Left lung (tissue), 10 donors: ENCODE results near the gene COX6B1. TPM values are rescaled to one million over a fixed set of nuclear protein-coding genes. Genes with fewer than 3 reads are reported as not detected.

ENCODE experiments used
- ATAC-seq: fragments of 200-7000 bp; cut with Tn5 transposase; one replicate; pipeline ENCODE4 v1.9.1; 2020; ENCODE audit warnings: moderate library complexity
- DNase-seq, 4 donors: peaks; one replicate each; pipeline ENCODE4 v3.0.0-alpha.2; 2013 to 2020
- H3K27ac ChIP-seq, 2 donors: fragments of 200-600 bp; sonication (generic) in 1 of 2; one replicate each; pipeline versions ENCODE4 v1.5.0 to v1.8.0; 2020 to 2021
- H3K27me3 ChIP-seq, 2 donors: fragments of 200-600 bp; sonication (generic) in 1 of 2; one replicate each; pipeline versions ENCODE4 v1.5.0 to v1.8.0; 2020 to 2021
- H3K36me3 ChIP-seq, 2 donors: fragments of 200-600 bp; sonication (generic) in 1 of 2; one replicate each; pipeline versions ENCODE4 v1.5.0 to v1.8.0; 2020 to 2021
- H3K4me1 ChIP-seq, 2 donors: fragments of 200-600 bp; one replicate each; pipeline ENCODE4 v1.8.0; 2021
- H3K4me3 ChIP-seq, 2 donors: fragments of 200-600 bp; sonication (generic) in 1 of 2; one replicate each; pipeline versions ENCODE4 v1.5.0 to v1.8.0; 2020 to 2021; ENCODE audit warnings: mild to moderate bottlenecking in 1 of 2
- H3K9me3 ChIP-seq, 2 donors: fragments of 200-600 bp; sonication (generic) in 1 of 2; one replicate each; pipeline versions ENCODE4 v1.5.0 to v1.8.0; 2020 to 2021
- CTCF ChIP-seq, 2 donors: fragments of 200-600 bp; sonication (generic) in 1 of 2; IDR thresholded peaks; one replicate each; pipeline versions ENCODE4 v1.5.0 to v1.8.0; 2021; ENCODE audit warnings: antibody characterized with exemption in 2 of 2
- intact Hi-C, 2 donors: fragments of 100-400 bp; cut with DNase I; formaldehyde crosslinking; loops; one replicate each; pipeline versions ENCODE4 v1.11.2 to v1.14.2; 2022
- polyA plus RNA-seq, 6 donors: library from polyadenylated mRNA; unstranded; fragments of 120-200 nt; gene quantifications; one replicate each; pipeline ENCODE4 v1.2.1, GENCODE V29; 2013; ENCODE audit not compliant: insufficient read length in 6 of 6
- total RNA-seq, 2 donors: library from RNA; stranded (reverse); fragmentation: NEBNext Ultra II Directional; extraction: Animal tissue kit (Norgen Biotek cat#: 25700); gene quantifications; one replicate each; pipeline ENCODE4 v1.2.1, GENCODE V29; 2021
- donor health status: DM: no; HTN: yes; CAD: no.
- donor health status: DM: no; HTN: no; CAD: no.

The COX6B1 gene
- total and polyA plus RNA-seq, 8 donors: 199 to 295 (median 235) TPM

GRCh38 chr19:35633727-35634440 is 14.2 kb upstream of the COX6B1 start:
- intact Hi-C loops: no loop called here
- Histone ChIP-seq H3K27ac (no peak overlapping the region), H3K9me3 (no peaks in the 10 kb centered on the region), H3K36me3 (peaks cover 0 to 84% of the 10 kb centered on the region in 2 donors), H3K27me3 (no peaks in the 10 kb centered on the region), H3K4me1 (peaks cover 4 to 21% of the 10 kb centered on the region in 2 donors), H3K4me3 (no peak overlapping the region)
- ATAC-seq: no peak
- peak in 1 of 4 donors; percentile 80 for DNase-seq
- TF ChIP-seq CTCF (IDR thresholded peaks at IDR 0.05): no peak

- no peak for DNase-seq
These were observed 11.5 kb upstream of the COX6B1 start for GRCh38 chr19:35636651-35637050.

GRCh38 chr19:35637165-35637564 is 11.0 kb upstream of the COX6B1 start:
- Histone ChIP-seq H3K36me3 (peaks cover 0 to 63% of the 10 kb centered on the region in 2 donors), H3K27me3 (no peaks in the 10 kb centered on the region), H3K9me3 (no peaks in the 10 kb centered on the region), H3K4me1 (peaks cover 0 to 11% of the 10 kb centered on the region in 2 donors), H3K27ac (no peak overlapping the region), H3K4me3 (no peak overlapping the region)
- no peak for DNase-seq
- intact Hi-C loops: no loop called here
- TF ChIP-seq CTCF (IDR thresholded peaks at IDR 0.05): no peak
- no peak for ATAC-seq

More at GRCh38 chr19:35636651-35637050, 11.5 kb upstream of the COX6B1 start:
- H3K4me3 ChIP-seq: no peak overlapping the region
- peaks cover 0 to 68% of the 10 kb centered on the region in 2 donors for H3K36me3 ChIP-seq
- no peaks in the 10 kb centered on the region for H3K9me3 ChIP-seq
- H3K4me1 ChIP-seq: peaks cover 0 to 5% of the 10 kb centered on the region in 2 donors
- TF ChIP-seq CTCF (IDR thresholded peaks at IDR 0.05): no peak
- H3K27ac ChIP-seq: no peak overlapping the region
- intact Hi-C loops: no loop called here
- H3K27me3 ChIP-seq: no peaks in the 10 kb centered on the region
- no peak for ATAC-seq

- no peak overlapping the region for H3K4me3 ChIP-seq
- intact Hi-C loops: no loop called here
- no peaks in the 10 kb centered on the region for H3K9me3 ChIP-seq
- peaks cover 0 to 23% of the 10 kb centered on the region in 2 donors for H3K4me1 ChIP-seq
- ATAC-seq: no peak
- no peak overlapping the region for H3K27ac ChIP-seq
- no peak for TF ChIP-seq CTCF (IDR thresholded peaks at IDR 0.05)
- DNase-seq: no peak
- H3K27me3 ChIP-seq: no peaks in the 10 kb centered on the region
- peaks cover 0 to 42% of the 10 kb centered on the region in 2 donors for H3K36me3 ChIP-seq
These were observed 8.8 kb upstream of the COX6B1 start for GRCh38 chr19:35639321-35639639.

GRCh38 chr19:35639863-35640262 is 8.3 kb upstream of the COX6B1 start:
- intact Hi-C loops: no loop called here
- Histone ChIP-seq H3K27ac (no peak overlapping the region), H3K4me3 (no peak overlapping the region), H3K27me3 (no peaks in the 10 kb centered on the region), H3K4me1 (peaks cover 2 to 28% of the 10 kb centered on the region in 2 donors), H3K9me3 (no peaks in the 10 kb centered on the region), H3K36me3 (peaks cover 0 to 36% of the 10 kb centered on the region in 2 donors)
- no peak for DNase-seq
- ATAC-seq: no peak
- TF ChIP-seq CTCF (IDR thresholded peaks at IDR 0.05): no peak
